ENCODE results near the gene PIK3CA.
"Not testable (repeated sequence)": the region's sequence is repeated elsewhere in the genome, so short reads cannot be mapped to it uniquely, and the experiment has no call there.

Gene PIK3CA

GRCh38 chr3:179200790-179201189 is 52.6 kb downstream of the PIK3CA start:
- no peak for DNase-seq

- not testable (repeated sequence) for DNase-seq
Observed at GRCh38 chr3:179215550-179215949, 67.4 kb downstream of the PIK3CA start.

- not testable (repeated sequence) for DNase-seq
Observed at GRCh38 chr3:179218213-179218612, 70.1 kb downstream of the PIK3CA start.

GRCh38 chr3:179223548-179223947 is 75.4 kb downstream of the PIK3CA start:
- DNase-seq = no peak

- DNase-seq = no peak
Observed at GRCh38 chr3:179224584-179224983, 76.4 kb downstream of the PIK3CA start.

- DNase-seq = no peak
Observed at GRCh38 chr3:179227349-179227748, 79.2 kb downstream of the PIK3CA start.

- no peak for DNase-seq
Observed at GRCh38 chr3:179229177-179229576, 81.0 kb downstream of the PIK3CA start.

GRCh38 chr3:179233043-179233442 is 84.9 kb downstream of the PIK3CA start:
- DNase-seq = no peak

GRCh38 chr3:179234199-179234598 is 86.0 kb downstream of the PIK3CA start:
- DNase-seq = no peak

- DNase-seq = no peak
Observed at GRCh38 chr3:179236669-179237301, 88.6 kb downstream of the PIK3CA start.

GRCh38 chr3:179240299-179240698 is 92.1 kb downstream of the PIK3CA start:
- not testable (repeated sequence) for DNase-seq

GRCh38 chr3:179242859-179243258 is 94.7 kb downstream of the PIK3CA start:
- not testable (repeated sequence) for DNase-seq

GRCh38 chr3:179244878-179245277 is 96.7 kb downstream of the PIK3CA start:
- DNase-seq = no peak

- no peak for DNase-seq
Observed at GRCh38 chr3:179247289-179248015, 99.3 kb downstream of the PIK3CA start.

GRCh38 chr3:179250803-179251476 is 102.8 kb downstream of the PIK3CA start, which contains the start of gene KCNMB3:
Gene KCNMB3, minus strand, starts transcription at chr3:179251114. Its CDS starts 124 bp downstream, at chr3:179250990.
- no peak for DNase-seq

GRCh38 chr3:179256813-179257212 is 108.7 kb downstream of the PIK3CA start:
- no peak for DNase-seq

- not testable (repeated sequence) for DNase-seq
Observed at GRCh38 chr3:179257742-179258141, 109.6 kb downstream of the PIK3CA start.

GRCh38 chr3:179258820-179259219 is 110.7 kb downstream of the PIK3CA start:
- no peak for DNase-seq

GRCh38 chr3:179259959-179260756 is 112.0 kb downstream of the PIK3CA start:
- DNase-seq = not testable (repeated sequence)

GRCh38 chr3:179260949-179261765 is 113.0 kb downstream of the PIK3CA start:
- DNase-seq = no peak

- no peak for DNase-seq
Observed at GRCh38 chr3:179263134-179263533, 115.0 kb downstream of the PIK3CA start.

- DNase-seq = no peak
Observed at GRCh38 chr3:179264449-179264848, 116.3 kb downstream of the PIK3CA start.
